ENCODE data around the gene ZNF564. TPM values are rescaled to one million over a fixed set of nuclear protein-coding genes. Genes with fewer than 3 reads are reported as not detected.
A peak's percentile ranks its signal among the peaks of the same experiment; 100 is the strongest.
"Not testable (repeated sequence)": the region's sequence is repeated elsewhere in the genome, so short reads cannot be mapped to it uniquely, and the experiment has no call there.

Gene ZNF564
- 1 to 10 TPM; 5.2 to 5.6 TPM for total RNA-seq

GRCh38 chr19:12551060-12551832 is at the start of gene ZNF564:
TSS of gene ZNF564 (minus strand) at chr19:12551482. CDS start at chr19:12551332, 150 bp downstream.
- H3K4me1 Mint-ChIP-seq = peaks cover 40% of the 10 kb centered on the region
- H3K27me3 Mint-ChIP-seq = no peaks in the 10 kb centered on the region
- H3K27ac Mint-ChIP-seq = peak within 1 kb of the TSS; percentile 97
- ChIA-PET CTCF (interaction anchor here (0.8 to 1.3 kb wide), 2 partner anchors 108 to 186 kb away, joined by 3 read pairs; partner anchors contain the start of gene ZNF442), POLR2A (no interaction called here)
- peaks cover 15% of the 10 kb centered on the region for H3K36me3 Mint-ChIP-seq (ENCODE audit: low read depth)
- intact Hi-C loops (cut with DNase I, micrococcal nuclease) = loop anchor here in 1 of 2 experiments (1.0 kb wide), 13 partner anchors 56 to 389 kb away; partner anchors contain the start of genes DHPS, MAN2B1, RNASEH2A and TRIR
- H3K4me3 Mint-ChIP-seq = peak within 1 kb of the TSS; percentile 98
- H3K9me3 Mint-ChIP-seq (ENCODE audit: low read depth) = no peaks in the 10 kb centered on the region
- ATAC-seq (peak; percentile 99), DNase-seq (peak; percentile 94)

GRCh38 chr19:12597594-12597993 is 46.3 kb upstream of the ZNF564 start:
- Mint-ChIP-seq H3K36me3 (ENCODE audit: low read depth) (peaks cover 8% of the 10 kb centered on the region), H3K27ac (no peak overlapping the region), H3K27me3 (no peaks in the 10 kb centered on the region), H3K4me3 (no peak overlapping the region), H3K9me3 (ENCODE audit: low read depth) (no peaks in the 10 kb centered on the region), H3K4me1 (no peaks in the 10 kb centered on the region)
- intact Hi-C loops (cut with DNase I, micrococcal nuclease) = no loop called here
- ChIA-PET CTCF (interaction anchor here (1.2 kb wide), 1 partner anchor 38 kb away, joined by 4 read pairs; no protein-coding TSS in a partner anchor), POLR2A (no interaction called here)
- DNase-seq (no peak), ATAC-seq (no peak)

- CTCF ChIA-PET = no interaction called here
- peaks cover 8% of the 10 kb centered on the region for H3K36me3 Mint-ChIP-seq (ENCODE audit: low read depth)
- POLR2A ChIA-PET = interaction anchor here (0.6 kb wide), 1 partner anchor 180 kb away, joined by 3 read pairs; no protein-coding TSS in a partner anchor
- no peak overlapping the region for H3K27ac Mint-ChIP-seq
- intact Hi-C loops (cut with DNase I, micrococcal nuclease) = no loop called here
- no peaks in the 10 kb centered on the region for H3K9me3 Mint-ChIP-seq (ENCODE audit: low read depth)
- H3K4me3 Mint-ChIP-seq = no peak overlapping the region
- no peaks in the 10 kb centered on the region for H3K4me1 Mint-ChIP-seq
- DNase-seq (no peak), ATAC-seq (no peak)
- H3K27me3 Mint-ChIP-seq = no peaks in the 10 kb centered on the region
Observed at GRCh38 chr19:12596927-12597548, 45.8 kb upstream of the ZNF564 start.

DNA sequence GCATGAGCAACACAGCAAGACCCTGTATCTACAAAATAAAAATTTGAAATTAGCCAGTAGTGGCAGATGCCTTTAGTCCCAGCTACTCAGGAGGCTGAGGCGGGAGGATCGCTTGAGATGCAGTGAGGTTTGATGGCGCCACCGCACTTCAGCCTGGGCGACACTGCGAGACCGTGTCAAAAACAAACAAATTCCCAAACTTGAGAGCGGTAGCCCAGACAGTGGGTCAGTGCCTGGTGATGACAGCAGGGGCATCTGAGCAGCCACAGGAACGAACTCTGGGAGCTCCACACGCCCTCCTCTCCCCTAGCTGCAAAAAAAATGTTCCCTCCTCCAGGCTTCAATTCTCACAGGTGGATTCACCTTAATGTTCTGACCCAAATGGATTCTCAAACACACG is 45.2 kb upstream of the ZNF564 start:
- ChIA-PET CTCF (interaction anchor here (0.6 kb wide), 1 partner anchor 181 kb away, joined by 3 read pairs; no protein-coding TSS in a partner anchor), POLR2A (interaction anchor here (0.6 kb wide), 1 partner anchor 179 kb away, joined by 3 read pairs; no protein-coding TSS in a partner anchor)
- Mint-ChIP-seq H3K9me3 (ENCODE audit: low read depth) (no peaks in the 10 kb centered on the region), H3K4me3 (no peak overlapping the region), H3K27ac (no peak overlapping the region), H3K36me3 (ENCODE audit: low read depth) (peaks cover 8% of the 10 kb centered on the region), H3K4me1 (no peaks in the 10 kb centered on the region), H3K27me3 (no peaks in the 10 kb centered on the region)
- no peak for ATAC-seq
- intact Hi-C loops (cut with DNase I, micrococcal nuclease) = no loop called here
- no peak for DNase-seq

GRCh38 chr19:12581100-12581499 is 29.8 kb upstream of the ZNF564 start:
- H3K36me3 Mint-ChIP-seq (ENCODE audit: low read depth) = peaks cover 46% of the 10 kb centered on the region
- H3K27ac Mint-ChIP-seq = no peak overlapping the region
- H3K4me1 Mint-ChIP-seq = no peaks in the 10 kb centered on the region
- ATAC-seq (no peak), DNase-seq (no peak)
- no peak overlapping the region for H3K4me3 Mint-ChIP-seq
- H3K27me3 Mint-ChIP-seq = no peaks in the 10 kb centered on the region
- intact Hi-C loops (cut with DNase I, micrococcal nuclease) = no loop called here
- peaks cover 15% of the 10 kb centered on the region for H3K9me3 Mint-ChIP-seq (ENCODE audit: low read depth)
- POLR2A ChIA-PET = no interaction called here
- CTCF ChIA-PET = no interaction called here

- peaks cover 46% of the 10 kb centered on the region for H3K36me3 Mint-ChIP-seq (ENCODE audit: low read depth)
- H3K4me1 Mint-ChIP-seq = no peaks in the 10 kb centered on the region
- ATAC-seq (no peak), DNase-seq (no peak)
- CTCF ChIA-PET = no interaction called here
- POLR2A ChIA-PET = no interaction called here
- H3K27me3 Mint-ChIP-seq = no peaks in the 10 kb centered on the region
- peaks cover 15% of the 10 kb centered on the region for H3K9me3 Mint-ChIP-seq (ENCODE audit: low read depth)
- intact Hi-C loops (cut with DNase I, micrococcal nuclease) = no loop called here
- H3K27ac Mint-ChIP-seq = no peak overlapping the region
- H3K4me3 Mint-ChIP-seq = no peak overlapping the region
Observed at GRCh38 chr19:12580180-12580694, 29.0 kb upstream of the ZNF564 start.

DNA sequence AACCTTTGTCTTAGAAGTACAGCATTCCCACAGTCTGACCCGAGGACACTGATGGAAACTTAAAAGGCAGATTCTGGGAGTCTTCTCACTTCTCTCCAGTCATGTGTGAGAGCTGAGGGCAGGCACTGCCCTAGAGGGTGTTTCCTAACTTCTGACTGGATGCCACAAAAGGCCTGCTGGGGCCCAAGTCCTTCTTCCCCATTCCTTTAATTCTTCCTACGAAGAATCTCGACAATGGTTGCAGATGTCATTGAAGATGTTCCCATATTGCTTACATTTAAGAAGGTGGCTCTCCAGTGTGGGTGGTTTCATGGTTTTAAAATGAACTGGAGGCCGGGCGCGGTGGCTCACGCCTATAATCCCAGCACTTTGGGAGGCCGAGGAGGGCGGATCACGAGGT is 27.4 kb upstream of the ZNF564 start:
- intact Hi-C loops (cut with DNase I, micrococcal nuclease) = loop anchor here in 1 of 2 experiments (10.0 kb wide), 1 partner anchor 246 kb away; no protein-coding TSS in a partner anchor
- no peak overlapping the region for H3K27ac Mint-ChIP-seq
- H3K9me3 Mint-ChIP-seq (ENCODE audit: low read depth) = peaks cover 15% of the 10 kb centered on the region
- CTCF ChIA-PET = interaction anchor here (0.6 kb wide), 1 partner anchor 324 kb away, joined by 3 read pairs; no protein-coding TSS in a partner anchor
- no peak for ATAC-seq
- peaks cover 46% of the 10 kb centered on the region for H3K36me3 Mint-ChIP-seq (ENCODE audit: low read depth)
- POLR2A ChIA-PET = no interaction called here
- H3K4me1 Mint-ChIP-seq = peaks cover 6% of the 10 kb centered on the region
- no peaks in the 10 kb centered on the region for H3K27me3 Mint-ChIP-seq
- no peak for DNase-seq
- no peak overlapping the region for H3K4me3 Mint-ChIP-seq

DNA sequence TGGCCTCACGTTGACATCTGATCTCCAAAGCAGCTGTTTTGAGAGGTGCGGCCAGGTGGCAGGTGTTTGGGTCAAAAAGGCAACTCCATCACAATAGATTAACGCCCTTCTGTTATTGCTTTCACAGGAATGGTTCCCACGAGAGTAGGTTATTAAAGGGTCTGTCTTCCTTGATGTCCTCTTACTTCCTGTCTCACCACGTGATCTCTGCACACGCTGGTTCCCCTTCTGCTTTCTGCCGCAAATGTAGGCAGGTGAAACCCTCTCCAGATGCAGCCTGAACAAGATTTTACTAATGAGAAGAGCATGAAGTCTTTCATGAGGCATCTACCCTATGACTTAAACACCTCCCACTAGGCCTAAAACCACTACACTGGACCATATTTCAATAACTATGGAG is 22.8 kb upstream of the ZNF564 start:
- Mint-ChIP-seq H3K4me1 (peaks cover 6% of the 10 kb centered on the region), H3K9me3 (ENCODE audit: low read depth) (no peaks in the 10 kb centered on the region), H3K36me3 (ENCODE audit: low read depth) (peaks cover 9% of the 10 kb centered on the region), H3K4me3 (no peak overlapping the region), H3K27ac (no peak overlapping the region), H3K27me3 (no peaks in the 10 kb centered on the region)
- ATAC-seq (peak; percentile 33), DNase-seq (no peak)
- intact Hi-C loops (cut with DNase I, micrococcal nuclease) = loop anchor here in 1 of 2 experiments (10.0 kb wide), 1 partner anchor 251 kb away; no protein-coding TSS in a partner anchor
- ChIA-PET POLR2A (no interaction called here), CTCF (interaction anchor here (1.4 kb wide), 1 partner anchor 29 kb away, joined by 3 read pairs; no protein-coding TSS in a partner anchor)

- H3K4me1 Mint-ChIP-seq = peaks cover 5% of the 10 kb centered on the region
- no peak overlapping the region for H3K4me3 Mint-ChIP-seq
- H3K36me3 Mint-ChIP-seq (ENCODE audit: low read depth) = no peaks in the 10 kb centered on the region
- intact Hi-C loops (cut with DNase I, micrococcal nuclease) = loop anchor here in 1 of 2 experiments (10.0 kb wide), 1 partner anchor 277 kb away; no protein-coding TSS in a partner anchor
- CTCF ChIA-PET = interaction anchor here (0.6 to 1.8 kb wide), 4 partner anchors 23 to 1225 kb away, joined by 3 to 6 read pairs (median 4); no protein-coding TSS in a partner anchor
- no peaks in the 10 kb centered on the region for H3K9me3 Mint-ChIP-seq (ENCODE audit: low read depth)
- no peak for ATAC-seq
- no peaks in the 10 kb centered on the region for H3K27me3 Mint-ChIP-seq
- H3K27ac Mint-ChIP-seq = no peak overlapping the region
- DNase-seq = no peak
- POLR2A ChIA-PET = no interaction called here
Observed at GRCh38 chr19:12567951-12568350, 16.7 kb upstream of the ZNF564 start.

- DNase-seq; ATAC-seq; POLR2A ChIA-PET; H3K27me3 Mint-ChIP-seq; H3K9me3 Mint-ChIP-seq (ENCODE audit: low read depth); H3K27ac Mint-ChIP-seq; H3K4me3 Mint-ChIP-seq; H3K4me1 Mint-ChIP-seq; H3K36me3 Mint-ChIP-seq (ENCODE audit: low read depth); CTCF ChIA-PET: not testable (repeated sequence)
- intact Hi-C loops (cut with DNase I, micrococcal nuclease) = loop anchor here in 1 of 2 experiments (10.0 kb wide), 1 partner anchor 278 kb away; no protein-coding TSS in a partner anchor
Observed at GRCh38 chr19:12566380-12566779, 15.1 kb upstream of the ZNF564 start.

GRCh38 chr19:12564016-12564664 is 12.9 kb upstream of the ZNF564 start:
- intact Hi-C loops (cut with DNase I, micrococcal nuclease) = loop anchor here (1.0 to 10.0 kb wide), 7 partner anchors 46 to 281 kb away; partner anchors contain the start of genes ZNF490 (in 2 of the 2) and ZNF791 (in 2 of the 2)
- H3K27me3 Mint-ChIP-seq = no peaks in the 10 kb centered on the region
- peak overlapping the region; percentile 25 for H3K4me3 Mint-ChIP-seq
- H3K27ac Mint-ChIP-seq = no peak overlapping the region
- peaks cover 5% of the 10 kb centered on the region for H3K4me1 Mint-ChIP-seq
- ATAC-seq = peak; percentile 98
- CTCF ChIA-PET = interaction anchor here (0.5 to 1.9 kb wide), 16 partner anchors 10 to 575 kb away, joined by 3 to 6 read pairs (median 3); partner anchors contain the start of gene GET3
- POLR2A ChIA-PET = interaction anchor here (0.6 to 0.8 kb wide), 2 partner anchors 102 to 282 kb away, joined by 3 to 10 read pairs; partner anchors contain the start of genes MAN2B1 and WDR83
- H3K36me3 Mint-ChIP-seq (ENCODE audit: low read depth) = no peaks in the 10 kb centered on the region
- DNase-seq = peak; percentile 95
- H3K9me3 Mint-ChIP-seq (ENCODE audit: low read depth) = no peaks in the 10 kb centered on the region

Data from activated CD4-positive, alpha-beta T cell treated with anti-CD3 and anti-CD28 coated beads for 36 hours (primary cell).